Activated T-helper 1 cell treated with Interleukin-2 at 50 U/mL for 16 hours (primary cell): ENCODE data around the gene PHACTR1.

Source experiments
- DNase-seq: peaks from one replicate; pipeline ENCODE4 v3.0.0-alpha.2; 2020; ENCODE audit warnings: low read depth

Gene PHACTR1

GRCh38 chr6:12955956-12956355, 239.4 kb downstream of the PHACTR1 start:
- DNase-seq = no peak

DNA sequence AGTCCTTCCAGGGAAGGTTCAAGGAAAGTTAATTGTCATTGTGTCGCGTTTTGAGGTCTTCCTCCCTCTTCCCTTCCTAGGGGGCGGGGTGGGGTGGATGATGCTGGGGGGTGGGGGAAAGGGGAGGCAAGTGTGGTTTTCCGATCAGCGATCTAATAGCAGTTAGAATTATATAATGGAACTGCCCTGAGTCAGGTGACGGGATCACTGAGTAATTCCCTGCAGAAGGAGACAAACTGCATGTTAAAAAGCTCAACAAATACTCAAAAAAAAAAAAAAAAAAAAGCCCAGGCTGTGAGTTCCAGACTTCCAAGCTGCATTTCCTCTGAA, 240.4 kb downstream of the PHACTR1 start:
- DNase-seq = no peak

GRCh38 chr6:12957321-12958051, 240.9 kb downstream of the PHACTR1 start:
- no peak for DNase-seq

- DNase-seq = no peak
Observed at GRCh38 chr6:12958052-12958706, 241.6 kb downstream of the PHACTR1 start.

DNA sequence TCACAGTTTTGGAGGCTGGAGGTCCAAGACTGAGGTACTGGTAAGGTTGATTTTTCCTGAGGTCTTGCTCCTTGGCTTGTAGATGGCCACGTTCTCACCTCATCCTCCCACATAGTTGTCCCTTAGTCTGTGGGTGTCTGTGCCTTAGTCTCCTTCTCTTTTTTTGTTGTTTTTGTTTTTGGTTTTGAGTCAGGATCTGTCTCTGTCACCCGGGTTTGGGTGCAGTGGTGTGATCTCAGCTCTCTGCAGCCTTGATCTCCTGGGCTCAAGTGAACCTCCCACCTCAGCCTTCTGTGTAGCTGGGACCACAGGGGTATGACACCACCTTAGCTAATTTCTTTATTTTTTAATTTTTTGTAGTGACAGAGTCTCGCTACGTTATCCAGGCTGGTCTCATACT, 245.2 kb downstream of the PHACTR1 start:
- DNase-seq = no peak

DNA sequence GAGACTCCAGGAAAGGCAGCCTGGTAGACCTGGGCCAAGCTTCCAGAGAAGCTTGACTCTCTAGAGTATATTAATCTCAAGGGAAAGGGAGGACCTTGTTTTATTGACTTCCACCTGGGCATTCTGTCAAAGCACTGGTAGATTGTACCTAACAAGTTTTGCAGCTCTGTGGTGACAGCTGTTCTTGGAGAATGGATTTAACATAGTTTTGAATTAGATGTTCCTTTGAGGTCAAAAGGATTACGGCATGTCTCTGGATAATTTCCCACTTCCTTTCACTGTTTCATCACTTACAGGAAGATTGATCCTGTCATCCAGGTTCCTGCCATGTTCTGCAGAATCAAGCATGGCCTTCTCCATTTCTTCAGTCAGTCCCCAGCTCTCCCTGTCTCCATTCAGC, 246.0 kb downstream of the PHACTR1 start:
- DNase-seq = no peak

DNA sequence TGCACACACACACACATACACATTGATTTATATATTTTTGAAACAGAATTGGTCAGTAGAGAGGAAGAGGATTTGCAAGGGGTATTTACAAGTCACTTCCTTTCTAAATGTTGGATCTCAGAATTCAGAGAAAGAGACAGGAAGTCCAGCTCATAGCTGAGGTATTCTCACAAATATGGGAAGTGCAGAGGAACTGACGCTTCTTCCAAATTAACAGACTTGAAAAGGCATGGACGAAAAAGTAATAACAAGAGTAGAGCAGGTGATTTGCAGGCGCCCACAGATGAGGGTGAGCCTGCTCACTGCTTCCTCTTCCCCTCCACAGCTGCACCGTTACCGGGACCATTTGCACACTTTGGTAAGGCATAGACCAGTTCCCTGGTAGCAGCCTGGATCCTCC, 246.4 kb downstream of the PHACTR1 start:
- DNase-seq = no peak

GRCh38 chr6:12963567-12963966, 247.0 kb downstream of the PHACTR1 start:
- DNase-seq = no peak

- DNase-seq = no peak
Observed at GRCh38 chr6:12967686-12968085, 251.1 kb downstream of the PHACTR1 start.

- DNase-seq = no peak
Observed at GRCh38 chr6:12968290-12968689, 251.7 kb downstream of the PHACTR1 start.

GRCh38 chr6:12968839-12969558, 252.4 kb downstream of the PHACTR1 start:
- DNase-seq = no peak

DNA sequence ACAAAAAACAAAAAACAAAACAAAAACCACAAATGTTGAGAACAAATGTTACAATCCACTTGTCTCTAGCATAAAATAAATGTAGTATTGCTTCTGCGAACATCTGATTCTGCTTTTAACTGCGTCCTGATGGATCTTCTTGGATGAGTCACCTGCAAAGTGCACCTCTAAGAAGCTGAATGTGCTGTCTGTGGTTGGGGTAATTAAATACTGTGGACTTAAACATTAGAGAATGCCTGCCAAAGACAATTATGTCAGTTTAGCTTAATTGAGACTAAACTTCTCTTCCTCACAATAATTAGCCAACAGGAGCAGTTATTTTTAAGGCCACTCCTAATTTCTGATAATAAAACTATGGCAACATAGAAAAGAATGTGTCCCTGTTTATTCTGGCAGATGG, 253.4 kb downstream of the PHACTR1 start:
- no peak for DNase-seq

GRCh38 chr6:12973386-12973785, 256.8 kb downstream of the PHACTR1 start:
- DNase-seq = no peak

DNA sequence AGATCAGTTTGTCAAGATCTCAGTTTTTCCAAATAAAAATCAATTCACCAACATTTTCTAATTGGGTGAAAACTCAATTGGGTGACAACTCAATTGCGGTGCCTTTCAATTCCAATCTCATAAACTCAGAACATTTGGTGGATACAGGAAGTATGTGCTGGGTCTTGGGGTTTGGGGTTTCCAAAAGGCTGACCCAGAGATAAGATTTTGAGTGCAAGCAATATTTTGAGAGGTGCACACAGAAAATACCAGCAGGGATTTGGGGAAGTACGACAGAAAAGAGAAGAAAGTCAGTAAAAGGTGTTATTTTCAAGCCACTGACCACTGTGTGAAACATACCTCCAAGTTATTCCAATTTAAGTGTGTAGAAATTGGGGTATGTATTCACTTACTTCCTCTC, 258.0 kb downstream of the PHACTR1 start:
- no peak for DNase-seq

- DNase-seq = no peak
Observed at GRCh38 chr6:12976366-12976765, 259.8 kb downstream of the PHACTR1 start.

DNA sequence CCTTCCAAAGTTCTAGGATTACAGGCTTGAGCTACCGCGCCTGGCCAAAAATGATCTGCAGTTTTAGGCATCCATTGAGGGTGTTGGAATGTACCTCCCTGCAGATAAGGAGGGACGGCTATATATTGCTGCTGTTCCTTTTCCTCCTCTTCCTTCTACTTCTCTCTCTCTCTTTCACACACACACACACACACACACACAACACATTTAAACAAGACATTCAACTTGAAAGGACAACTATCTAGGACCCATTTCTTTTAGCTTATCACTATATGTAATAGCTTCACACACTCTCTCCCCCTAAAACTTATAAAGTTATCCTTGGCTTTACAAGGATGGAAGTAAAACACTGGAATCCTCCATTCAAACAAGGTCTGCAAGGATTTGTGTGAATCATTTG, 260.6 kb downstream of the PHACTR1 start:
- no peak for DNase-seq

DNA sequence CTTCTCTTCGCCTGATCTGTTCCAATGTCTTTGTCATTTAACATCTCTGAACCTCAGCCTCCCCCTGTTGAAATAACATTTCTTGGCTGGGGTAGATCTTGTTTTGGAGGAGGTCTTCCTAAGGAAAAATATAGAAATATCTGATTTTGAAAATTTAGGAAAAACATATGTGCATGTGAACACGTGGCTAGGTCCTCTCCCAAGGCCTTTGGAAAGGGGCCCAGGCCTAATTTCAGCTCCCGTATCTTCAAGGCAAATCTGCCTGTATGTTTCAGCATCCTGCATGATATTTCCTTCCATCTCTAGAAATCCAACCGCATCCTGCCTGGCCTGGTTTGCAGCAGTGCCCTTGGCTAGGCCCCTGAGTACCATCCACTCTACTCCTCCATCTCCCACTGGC, 261.2 kb downstream of the PHACTR1 start:
- DNase-seq = no peak

- no peak for DNase-seq
Observed at GRCh38 chr6:12980741-12981140, 264.2 kb downstream of the PHACTR1 start.

GRCh38 chr6:12984776-12985175, 268.2 kb downstream of the PHACTR1 start:
- DNase-seq = no peak

- DNase-seq = no peak
Observed at GRCh38 chr6:12987783-12988182, 271.2 kb downstream of the PHACTR1 start.

- DNase-seq = no peak
Observed at GRCh38 chr6:12990162-12990561, 273.6 kb downstream of the PHACTR1 start.

DNA sequence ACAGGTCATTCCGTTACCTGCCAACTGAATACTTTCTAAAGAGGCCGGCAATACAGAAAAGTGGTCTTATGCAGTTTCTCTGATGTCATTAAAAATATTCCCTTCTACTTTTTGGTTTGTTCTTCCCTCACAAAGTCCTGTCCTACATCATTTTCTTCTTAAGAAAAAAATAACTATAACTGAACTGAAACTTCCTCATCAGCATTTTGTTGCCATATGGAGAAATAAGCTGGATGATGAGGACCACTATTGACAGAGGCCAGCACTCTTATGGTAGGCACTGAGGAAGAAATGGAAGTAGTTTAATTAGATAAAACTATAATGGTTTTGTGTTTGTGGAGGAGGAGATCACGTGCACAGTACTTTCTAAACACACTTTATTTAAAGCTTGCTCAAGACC, 274.9 kb downstream of the PHACTR1 start:
- DNase-seq = no peak

GRCh38 chr6:12992770-12993169, 276.2 kb downstream of the PHACTR1 start:
- no peak for DNase-seq
